ENCODE measurements around the gene PAIP2B.

GRCh38 chr2:71253476-71253875 is 26.6 kb upstream of the PAIP2B start:
- TF ChIP-seq POLR2AphosphoS5 (IDR thresholded peaks at IDR 0.05), result no peak
- TF ChIP-seq, protein P1, sequence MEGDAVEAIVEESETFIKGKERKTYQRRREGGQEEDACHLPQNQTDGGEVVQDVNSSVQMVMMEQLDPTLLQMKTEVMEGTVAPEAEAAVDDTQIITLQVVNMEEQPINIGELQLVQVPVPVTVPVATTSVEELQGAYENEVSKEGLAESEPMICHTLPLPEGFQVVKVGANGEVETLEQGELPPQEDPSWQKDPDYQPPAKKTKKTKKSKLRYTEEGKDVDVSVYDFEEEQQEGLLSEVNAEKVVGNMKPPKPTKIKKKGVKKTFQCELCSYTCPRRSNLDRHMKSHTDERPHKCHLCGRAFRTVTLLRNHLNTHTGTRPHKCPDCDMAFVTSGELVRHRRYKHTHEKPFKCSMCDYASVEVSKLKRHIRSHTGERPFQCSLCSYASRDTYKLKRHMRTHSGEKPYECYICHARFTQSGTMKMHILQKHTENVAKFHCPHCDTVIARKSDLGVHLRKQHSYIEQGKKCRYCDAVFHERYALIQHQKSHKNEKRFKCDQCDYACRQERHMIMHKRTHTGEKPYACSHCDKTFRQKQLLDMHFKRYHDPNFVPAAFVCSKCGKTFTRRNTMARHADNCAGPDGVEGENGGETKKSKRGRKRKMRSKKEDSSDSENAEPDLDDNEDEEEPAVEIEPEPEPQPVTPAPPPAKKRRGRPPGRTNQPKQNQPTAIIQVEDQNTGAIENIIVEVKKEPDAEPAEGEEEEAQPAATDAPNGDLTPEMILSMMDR (IDR thresholded peaks at IDR 0.05), result no peak

Data from esophagus muscularis mucosa (tissue), 3 donors.